GM18508 (cell line): Measurements from ENCODE around the gene CCDC73.

ENCODE experiments used
- ATAC-seq: cut with Tn5 transposase; IDR thresholded peaks from one replicate; pipeline ENCODE4 v1.9.1; 2021; ENCODE audit warnings: moderate number of reproducible peaks; ENCODE audit not compliant: insufficient read depth, unreplicated experiment

The CCDC73 gene

DNA sequence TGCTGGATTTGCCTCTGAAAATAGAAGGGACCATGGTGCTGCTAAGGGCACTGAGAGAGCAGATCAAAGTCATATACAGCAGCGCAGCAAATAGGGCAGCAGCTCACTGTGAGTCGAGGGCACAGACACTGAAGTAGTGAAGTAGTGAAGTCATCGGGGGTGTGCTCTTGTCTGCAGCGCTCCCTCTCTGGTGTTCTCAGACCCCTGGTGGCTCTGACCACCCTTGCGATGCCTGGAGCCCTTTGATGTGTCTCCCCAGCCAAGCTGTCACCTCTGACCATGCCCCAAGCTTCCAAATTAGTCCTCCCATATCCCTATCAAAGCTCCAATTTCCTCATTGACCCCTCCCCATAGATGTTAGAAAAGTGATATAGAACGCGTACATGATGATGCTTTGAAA is 238.6 kb downstream of the CCDC73 start:
- no peak for ATAC-seq

DNA sequence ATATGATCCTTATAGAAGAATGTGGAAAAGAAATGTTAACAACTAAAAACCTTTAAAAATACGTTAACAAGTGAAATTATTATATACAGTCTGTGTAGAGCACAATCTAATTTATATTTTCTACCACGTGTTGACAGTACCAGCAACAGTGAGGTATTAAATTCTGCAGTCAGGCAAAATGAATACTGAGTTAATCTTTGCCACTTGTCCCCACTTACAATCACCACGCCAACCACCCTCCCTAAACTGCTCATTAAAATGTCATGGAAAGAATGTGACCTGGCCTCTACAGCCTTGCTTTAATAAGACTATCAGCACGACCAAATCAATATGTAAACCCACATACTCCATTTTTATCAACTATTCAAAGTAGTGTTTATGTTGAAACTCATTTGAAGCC is 239.4 kb downstream of the CCDC73 start:
- ATAC-seq, result no peak
